Measurements from ENCODE around the gene MYO7A. TPM values are rescaled to one million over a fixed set of nuclear protein-coding genes. Genes with fewer than 3 reads are reported as not detected.

Gene MYO7A
- polyA plus RNA-seq, 1 donor (not counting 4 experiments of a cell fraction or from before 2014, with no cell fraction given), result 0.75 TPM

DNA sequence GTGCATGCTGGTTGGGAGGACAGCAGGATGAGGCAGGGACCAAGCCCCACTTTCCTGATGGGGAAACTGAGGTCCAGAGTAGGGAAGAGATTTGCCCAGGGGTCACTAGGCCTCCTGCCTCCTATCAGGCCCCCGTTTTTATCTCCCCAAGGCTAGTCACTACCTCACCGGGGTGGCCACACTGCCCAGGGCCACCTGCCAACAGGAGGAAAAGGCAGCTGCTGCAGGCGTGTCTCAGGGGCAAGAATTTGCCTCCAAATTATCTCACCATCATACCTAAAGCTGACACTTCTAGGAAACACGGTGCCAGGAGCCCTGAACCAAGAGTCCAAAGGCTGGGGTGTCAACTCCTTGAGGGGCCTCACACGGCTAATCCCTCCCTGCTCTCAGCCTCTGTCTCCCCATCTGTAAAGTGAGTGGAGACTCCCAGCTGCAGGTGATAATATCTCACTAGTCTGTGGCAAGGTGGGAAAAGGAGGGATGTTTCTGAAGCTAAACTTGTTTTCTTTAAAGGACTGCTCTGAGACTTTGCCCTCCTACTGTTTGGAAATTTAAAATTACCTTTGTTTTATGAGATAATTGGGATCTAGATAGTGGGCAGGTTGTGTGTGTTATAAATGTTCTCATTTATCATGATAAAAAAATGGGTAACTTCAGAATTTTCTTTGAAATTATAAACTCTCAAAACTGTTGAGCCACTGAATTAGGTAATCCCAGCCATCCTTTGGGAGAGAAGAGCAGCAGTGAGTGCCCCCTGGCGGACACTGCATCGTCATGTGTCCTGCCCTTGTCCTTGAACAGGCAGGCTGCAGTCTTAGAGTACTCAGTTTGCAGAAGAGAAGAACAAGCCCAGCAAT, 60.0 kb downstream of the MYO7A start:
- no peaks in the 10 kb centered on the region for H3K79me2 ChIP-seq (ENCODE audit: control insufficient read depth, insufficient read depth, low read length)
- FAIRE-seq, result peak; percentile 90

GRCh38 chr11:77188633-77189491, 60.8 kb downstream of the MYO7A start:
- no peaks in the 10 kb centered on the region for H3K27me3 ChIP-seq (ENCODE audit: control insufficient read depth, extremely low read depth, insufficient read depth, low read length)
- FAIRE-seq (no peak), DNase-seq (ENCODE audit: low read depth, low spot score) (no peak)
- TF ChIP-seq CTCF (optimal IDR thresholded peaks at IDR 0.05 in 1 of 3, IDR thresholded peaks at IDR 0.05 in 1 of 3, conservative IDR thresholded peaks at IDR 0.05 in 1 of 3; ENCODE audit: extremely low read depth in 1 of 3, insufficient read depth in 2 of 3, low read length in 3 of 3) (no peak), EZH2 (IDR thresholded peaks at IDR 0.05; ENCODE audit: low read length) (no peak)
- dilution Hi-C loops (cut with MboI; ENCODE audit: extremely low pct_ligation_motif_present, low sequenced_read_pairs), result no loop called here
- no peak overlapping the region for H3K9ac ChIP-seq (ENCODE audit: control insufficient read depth, extremely low read depth, insufficient read depth, low read length)
- H3K9me1 ChIP-seq (ENCODE audit: control insufficient read depth, extremely low read depth, insufficient read depth, low read length), result no peaks in the 10 kb centered on the region
- no peak overlapping the region for H3K27ac ChIP-seq (ENCODE audit: control insufficient read depth, insufficient read depth, low read length)
- peaks cover 13% of the 10 kb centered on the region for H3K4me1 ChIP-seq (ENCODE audit: control insufficient read depth, extremely low read depth, insufficient read depth, low read length)
- H3K4me2 ChIP-seq (ENCODE audit: control insufficient read depth, extremely low read depth, insufficient read depth, low read depth, low read length), result no peak overlapping the region
- no peaks in the 10 kb centered on the region for H4K20me1 ChIP-seq (ENCODE audit: control insufficient read depth, extremely low read depth, insufficient read depth, low read length)
- H3K36me3 ChIP-seq (ENCODE audit: control insufficient read depth in 2 of 2, extremely low read depth in 1 of 2, insufficient read depth in 2 of 2, low read length in 2 of 2), result no peaks in the 10 kb centered on the region
- no peak overlapping the region for H3K4me3 ChIP-seq (ENCODE audit: control insufficient read depth in 2 of 3, extremely low read depth in 1 of 3, insufficient read depth in 2 of 3, low read depth in 1 of 3, low read length in 3 of 3)
- H2AFZ ChIP-seq (ENCODE audit: control insufficient read depth, low read length), result no peak overlapping the region
- H3K9me3 ChIP-seq (ENCODE audit: control insufficient read depth, low read depth, low read length), result peaks cover 2% of the 10 kb centered on the region
- no peaks in the 10 kb centered on the region for H3K79me2 ChIP-seq (ENCODE audit: control insufficient read depth, insufficient read depth, low read length)

More for the DNA sequence above, 60.0 kb downstream of the MYO7A start:
- no peak overlapping the region for H3K4me3 ChIP-seq (ENCODE audit: control insufficient read depth in 2 of 3, extremely low read depth in 1 of 3, insufficient read depth in 2 of 3, low read depth in 1 of 3, low read length in 3 of 3)
- no peak for DNase-seq (ENCODE audit: low read depth, low spot score)
- no peak overlapping the region for H2AFZ ChIP-seq (ENCODE audit: control insufficient read depth, low read length)
- TF ChIP-seq EZH2 (IDR thresholded peaks at IDR 0.05; ENCODE audit: low read length) (no peak), CTCF (optimal IDR thresholded peaks at IDR 0.05 in 1 of 3, IDR thresholded peaks at IDR 0.05 in 1 of 3, conservative IDR thresholded peaks at IDR 0.05 in 1 of 3; ENCODE audit: extremely low read depth in 1 of 3, insufficient read depth in 2 of 3, low read length in 3 of 3) (peak; percentile 84 to 97 (median 96))
- H3K36me3 ChIP-seq (ENCODE audit: control insufficient read depth in 2 of 2, extremely low read depth in 1 of 2, insufficient read depth in 2 of 2, low read length in 2 of 2), result no peaks in the 10 kb centered on the region
- H3K4me2 ChIP-seq (ENCODE audit: control insufficient read depth, extremely low read depth, insufficient read depth, low read depth, low read length), result no peak overlapping the region
- H3K9me1 ChIP-seq (ENCODE audit: control insufficient read depth, extremely low read depth, insufficient read depth, low read length), result no peaks in the 10 kb centered on the region
- H3K27ac ChIP-seq (ENCODE audit: control insufficient read depth, insufficient read depth, low read length), result no peak overlapping the region
- H3K27me3 ChIP-seq (ENCODE audit: control insufficient read depth, extremely low read depth, insufficient read depth, low read length), result no peaks in the 10 kb centered on the region
- H3K4me1 ChIP-seq (ENCODE audit: control insufficient read depth, extremely low read depth, insufficient read depth, low read length), result peaks cover 13% of the 10 kb centered on the region
- no peak overlapping the region for H3K9ac ChIP-seq (ENCODE audit: control insufficient read depth, extremely low read depth, insufficient read depth, low read length)
- H4K20me1 ChIP-seq (ENCODE audit: control insufficient read depth, extremely low read depth, insufficient read depth, low read length), result no peaks in the 10 kb centered on the region
- peaks cover 2% of the 10 kb centered on the region for H3K9me3 ChIP-seq (ENCODE audit: control insufficient read depth, low read depth, low read length)
- dilution Hi-C loops (cut with MboI; ENCODE audit: extremely low pct_ligation_motif_present, low sequenced_read_pairs), result no loop called here

All from keratinocyte (primary cell).